ENCODE measurements around the gene TCP11. TPM values are rescaled to one million over a fixed set of nuclear protein-coding genes. Genes with fewer than 3 reads are reported as not detected.

Gene TCP11
- total RNA-seq, 1 experiment from 2014 or later = not detected

DNA sequence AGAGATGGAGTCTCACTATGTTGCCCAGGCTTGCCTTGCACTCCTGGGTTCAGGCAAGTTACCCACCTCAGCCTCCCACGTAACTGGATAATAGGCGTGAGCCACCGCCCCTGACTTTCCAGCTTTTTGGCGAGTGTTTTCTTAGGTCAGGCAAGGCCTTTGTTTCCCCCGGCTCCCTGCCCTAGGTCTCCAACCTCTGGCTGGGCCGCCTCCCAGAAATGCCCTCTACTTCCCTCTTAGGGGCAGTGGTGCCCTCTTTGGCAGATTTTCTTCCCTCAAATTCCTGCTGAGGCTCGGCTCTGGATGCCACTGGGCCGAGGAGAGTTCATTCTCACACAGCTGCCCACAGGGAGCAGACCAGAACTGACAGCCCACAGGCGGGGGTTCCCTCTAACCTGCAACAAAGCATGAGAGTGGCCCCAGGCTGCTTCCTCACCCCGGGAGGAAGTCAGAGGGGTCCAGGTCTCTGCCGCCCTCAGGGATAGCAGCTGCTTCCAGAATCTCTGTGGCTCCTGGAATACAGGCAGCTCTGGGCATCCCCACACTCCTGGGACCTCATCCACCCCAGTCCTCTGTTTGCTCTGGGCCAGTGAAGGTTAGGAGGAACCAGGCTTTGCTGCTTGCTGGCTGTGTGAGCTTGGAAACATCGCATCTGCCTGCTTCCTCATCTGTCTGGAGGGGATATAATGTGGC, 56.5 kb downstream of the TCP11 start:
- Histone ChIP-seq H3K9me3 (ENCODE audit: control insufficient read depth, insufficient read depth, low read depth, low read length) (no peaks in the 10 kb centered on the region), H3K4me3 (ENCODE audit: low read depth in 2 of 2, low read length in 2 of 2) (no peak overlapping the region), H3K27ac (ENCODE audit: low read length) (no peak overlapping the region), H3K4me1 (ENCODE audit: control insufficient read depth, insufficient read depth, low read length) (no peaks in the 10 kb centered on the region), H3K27me3 (ENCODE audit: control insufficient read depth, insufficient read depth, low read length) (no peaks in the 10 kb centered on the region), H3K36me3 (ENCODE audit: control insufficient read depth, insufficient read depth, low read length) (no peaks in the 10 kb centered on the region)
- ATAC-seq (no peak), DNase-seq (ENCODE audit: low read depth, low spot score) (no peak)
- TF ChIP-seq POLR2AphosphoS5 (IDR thresholded peaks at IDR 0.05; ENCODE audit: low read depth, low read length) (no peak), SIN3A (IDR thresholded peaks at IDR 0.05; ENCODE audit: borderline replicate concordance, insufficient read depth, low read depth, low read length) (no peak), TCF7L2 (IDR thresholded peaks at IDR 0.05; ENCODE audit: low read depth, low read length) (no peak)
- TF ChIP-seq, protein P1, sequence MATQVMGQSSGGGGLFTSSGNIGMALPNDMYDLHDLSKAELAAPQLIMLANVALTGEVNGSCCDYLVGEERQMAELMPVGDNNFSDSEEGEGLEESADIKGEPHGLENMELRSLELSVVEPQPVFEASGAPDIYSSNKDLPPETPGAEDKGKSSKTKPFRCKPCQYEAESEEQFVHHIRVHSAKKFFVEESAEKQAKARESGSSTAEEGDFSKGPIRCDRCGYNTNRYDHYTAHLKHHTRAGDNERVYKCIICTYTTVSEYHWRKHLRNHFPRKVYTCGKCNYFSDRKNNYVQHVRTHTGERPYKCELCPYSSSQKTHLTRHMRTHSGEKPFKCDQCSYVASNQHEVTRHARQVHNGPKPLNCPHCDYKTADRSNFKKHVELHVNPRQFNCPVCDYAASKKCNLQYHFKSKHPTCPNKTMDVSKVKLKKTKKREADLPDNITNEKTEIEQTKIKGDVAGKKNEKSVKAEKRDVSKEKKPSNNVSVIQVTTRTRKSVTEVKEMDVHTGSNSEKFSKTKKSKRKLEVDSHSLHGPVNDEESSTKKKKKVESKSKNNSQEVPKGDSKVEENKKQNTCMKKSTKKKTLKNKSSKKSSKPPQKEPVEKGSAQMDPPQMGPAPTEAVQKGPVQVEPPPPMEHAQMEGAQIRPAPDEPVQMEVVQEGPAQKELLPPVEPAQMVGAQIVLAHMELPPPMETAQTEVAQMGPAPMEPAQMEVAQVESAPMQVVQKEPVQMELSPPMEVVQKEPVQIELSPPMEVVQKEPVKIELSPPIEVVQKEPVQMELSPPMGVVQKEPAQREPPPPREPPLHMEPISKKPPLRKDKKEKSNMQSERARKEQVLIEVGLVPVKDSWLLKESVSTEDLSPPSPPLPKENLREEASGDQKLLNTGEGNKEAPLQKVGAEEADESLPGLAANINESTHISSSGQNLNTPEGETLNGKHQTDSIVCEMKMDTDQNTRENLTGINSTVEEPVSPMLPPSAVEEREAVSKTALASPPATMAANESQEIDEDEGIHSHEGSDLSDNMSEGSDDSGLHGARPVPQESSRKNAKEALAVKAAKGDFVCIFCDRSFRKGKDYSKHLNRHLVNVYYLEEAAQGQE (IDR thresholded peaks at IDR 0.05; ENCODE audit: insufficient read depth in 1 of 2, low read depth in 2 of 2, low read length in 1 of 2) = no peak
- TF ChIP-seq, protein P2, sequence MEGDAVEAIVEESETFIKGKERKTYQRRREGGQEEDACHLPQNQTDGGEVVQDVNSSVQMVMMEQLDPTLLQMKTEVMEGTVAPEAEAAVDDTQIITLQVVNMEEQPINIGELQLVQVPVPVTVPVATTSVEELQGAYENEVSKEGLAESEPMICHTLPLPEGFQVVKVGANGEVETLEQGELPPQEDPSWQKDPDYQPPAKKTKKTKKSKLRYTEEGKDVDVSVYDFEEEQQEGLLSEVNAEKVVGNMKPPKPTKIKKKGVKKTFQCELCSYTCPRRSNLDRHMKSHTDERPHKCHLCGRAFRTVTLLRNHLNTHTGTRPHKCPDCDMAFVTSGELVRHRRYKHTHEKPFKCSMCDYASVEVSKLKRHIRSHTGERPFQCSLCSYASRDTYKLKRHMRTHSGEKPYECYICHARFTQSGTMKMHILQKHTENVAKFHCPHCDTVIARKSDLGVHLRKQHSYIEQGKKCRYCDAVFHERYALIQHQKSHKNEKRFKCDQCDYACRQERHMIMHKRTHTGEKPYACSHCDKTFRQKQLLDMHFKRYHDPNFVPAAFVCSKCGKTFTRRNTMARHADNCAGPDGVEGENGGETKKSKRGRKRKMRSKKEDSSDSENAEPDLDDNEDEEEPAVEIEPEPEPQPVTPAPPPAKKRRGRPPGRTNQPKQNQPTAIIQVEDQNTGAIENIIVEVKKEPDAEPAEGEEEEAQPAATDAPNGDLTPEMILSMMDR (IDR thresholded peaks at IDR 0.05) = no peak
- in situ Hi-C loops (cut with HindIII; ENCODE audit: low pct_unique_long_range_greater_than_20kb, low sequenced_read_pairs) (no loop called here), intact Hi-C loops (cut with micrococcal nuclease; ENCODE audit: unreplicated experiment) (no loop called here)
- no TSS peak for BruUV-seq (replicated peaks)
- ChIA-PET CTCF (interaction anchor here (0.6 to 0.7 kb wide), 2 partner anchors 118 to 219 kb away, joined by 3 to 5 read pairs; no protein-coding TSS in a partner anchor), POLR2A (interaction anchor here (0.6 kb wide), 1 partner anchor 71 kb away, joined by 3 read pairs; no protein-coding TSS in a partner anchor)

DNA sequence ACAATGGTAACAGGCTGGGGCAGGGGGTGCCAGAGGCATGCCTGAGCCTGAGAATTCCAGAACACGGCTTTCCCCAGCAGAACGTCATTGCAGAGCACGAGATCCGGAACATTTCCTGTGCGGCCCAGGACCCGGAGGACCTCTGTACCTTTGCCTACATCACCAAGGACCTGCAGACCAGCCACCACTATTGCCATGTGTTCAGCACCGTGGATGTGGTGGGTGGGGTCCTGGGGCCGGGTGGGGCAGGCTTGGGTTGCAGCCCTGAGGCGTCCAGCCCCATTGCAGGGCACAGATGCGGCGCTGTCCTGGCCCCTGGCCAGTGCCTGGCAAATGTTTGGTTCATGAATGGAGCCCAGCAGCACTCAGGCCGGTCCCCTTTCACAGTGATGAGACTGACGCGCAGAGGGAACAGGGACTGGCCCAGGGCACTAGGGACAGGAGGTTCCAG, 57.1 kb downstream of the TCP11 start:
- BruUV-seq (replicated peaks) = no TSS peak
- no peaks in the 10 kb centered on the region for H3K36me3 ChIP-seq (ENCODE audit: control insufficient read depth, insufficient read depth, low read length)
- in situ Hi-C loops (cut with HindIII; ENCODE audit: low pct_unique_long_range_greater_than_20kb, low sequenced_read_pairs) = no loop called here

More for the DNA sequence above, 57.1 kb downstream of the TCP11 start:
- Histone ChIP-seq H3K9me3 (ENCODE audit: control insufficient read depth, insufficient read depth, low read depth, low read length) (no peaks in the 10 kb centered on the region), H3K4me1 (ENCODE audit: control insufficient read depth, insufficient read depth, low read length) (no peaks in the 10 kb centered on the region), H3K27me3 (ENCODE audit: control insufficient read depth, insufficient read depth, low read length) (no peaks in the 10 kb centered on the region), H3K27ac (ENCODE audit: low read length) (no peak overlapping the region), H3K4me3 (ENCODE audit: low read depth in 2 of 2, low read length in 2 of 2) (no peak overlapping the region)
- intact Hi-C loops (cut with micrococcal nuclease; ENCODE audit: unreplicated experiment) = no loop called here
- ATAC-seq (no peak), DNase-seq (ENCODE audit: low read depth, low spot score) (no peak)
- TF ChIP-seq, protein P2 (IDR thresholded peaks at IDR 0.05) = no peak
- TF ChIP-seq TCF7L2 (IDR thresholded peaks at IDR 0.05; ENCODE audit: low read depth, low read length) = no peak
- TF ChIP-seq, protein P1 (IDR thresholded peaks at IDR 0.05; ENCODE audit: insufficient read depth in 1 of 2, low read depth in 2 of 2, low read length in 1 of 2) = no peak
- TF ChIP-seq POLR2AphosphoS5 (IDR thresholded peaks at IDR 0.05; ENCODE audit: low read depth, low read length) = no peak
- TF ChIP-seq SIN3A (IDR thresholded peaks at IDR 0.05; ENCODE audit: borderline replicate concordance, insufficient read depth, low read depth, low read length) = no peak
- ChIA-PET CTCF (interaction anchor here (0.6 to 0.7 kb wide), 2 partner anchors 117 to 219 kb away, joined by 3 to 5 read pairs; no protein-coding TSS in a partner anchor), POLR2A (interaction anchor here (0.6 kb wide), 1 partner anchor 70 kb away, joined by 3 read pairs; no protein-coding TSS in a partner anchor)
